ENCODE data around the gene TBX4.
"Not testable (repeated sequence)": the region's sequence is repeated elsewhere in the genome, so short reads cannot be mapped to it uniquely, and the experiment has no call there.

The TBX4 gene

DNA sequence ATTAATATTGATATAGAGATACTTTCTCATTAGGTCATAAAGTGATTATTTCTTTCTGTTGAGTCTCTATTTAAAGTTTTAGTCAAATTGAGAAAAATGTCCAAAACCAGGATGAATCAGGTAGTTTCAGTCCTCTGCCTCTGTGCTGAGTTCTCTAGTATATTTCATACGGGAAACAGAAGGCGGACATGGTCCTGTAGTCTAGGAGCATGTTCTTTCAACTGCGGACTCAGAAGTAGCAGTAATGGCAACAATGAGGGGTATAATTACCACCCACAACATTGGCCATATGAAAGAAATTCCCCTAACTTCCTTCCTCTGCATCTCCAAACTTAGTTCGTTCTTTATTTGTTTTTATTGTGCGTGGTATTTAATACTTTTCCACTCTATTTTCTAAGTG, 50.1 kb downstream of the TBX4 start:
- DNase-seq = no peak

DNA sequence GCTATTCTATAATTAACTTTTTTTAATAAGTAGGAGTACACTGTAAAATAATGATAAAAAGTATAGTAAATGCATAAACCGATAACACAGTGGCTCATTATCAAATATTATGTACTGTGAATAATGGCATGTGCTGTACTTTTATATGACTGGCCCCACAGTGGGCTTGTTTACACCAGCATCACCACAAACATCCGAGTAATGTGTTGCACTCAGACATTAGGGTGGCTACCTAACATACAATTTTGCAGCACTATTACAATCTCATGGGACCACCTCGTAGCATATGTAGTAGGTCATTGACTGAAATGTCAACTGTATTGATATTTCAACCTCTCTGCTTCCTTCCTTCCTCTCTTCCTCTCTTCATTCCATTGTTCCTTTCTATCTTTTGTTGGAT, 51.7 kb downstream of the TBX4 start:
- DNase-seq = no peak

DNA sequence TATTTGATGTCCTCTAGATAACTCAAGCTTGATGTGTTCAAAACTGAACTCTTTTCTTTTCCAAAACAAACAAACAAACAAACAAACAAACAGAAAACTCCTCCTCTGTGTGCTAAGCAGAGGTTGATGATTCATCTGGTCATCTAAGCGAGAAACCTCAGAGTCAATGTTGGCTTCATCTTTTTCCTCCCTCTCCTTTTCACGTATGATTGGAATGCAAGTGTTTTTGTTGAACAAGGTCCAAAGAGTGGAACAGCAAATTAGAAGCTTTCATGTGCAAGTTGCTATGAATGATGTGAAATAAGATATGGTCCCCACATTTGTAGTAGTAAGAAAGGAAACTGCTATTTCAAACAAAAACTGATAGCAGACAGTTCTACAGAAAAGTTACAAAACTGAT, 52.5 kb downstream of the TBX4 start:
- DNase-seq = no peak

DNA sequence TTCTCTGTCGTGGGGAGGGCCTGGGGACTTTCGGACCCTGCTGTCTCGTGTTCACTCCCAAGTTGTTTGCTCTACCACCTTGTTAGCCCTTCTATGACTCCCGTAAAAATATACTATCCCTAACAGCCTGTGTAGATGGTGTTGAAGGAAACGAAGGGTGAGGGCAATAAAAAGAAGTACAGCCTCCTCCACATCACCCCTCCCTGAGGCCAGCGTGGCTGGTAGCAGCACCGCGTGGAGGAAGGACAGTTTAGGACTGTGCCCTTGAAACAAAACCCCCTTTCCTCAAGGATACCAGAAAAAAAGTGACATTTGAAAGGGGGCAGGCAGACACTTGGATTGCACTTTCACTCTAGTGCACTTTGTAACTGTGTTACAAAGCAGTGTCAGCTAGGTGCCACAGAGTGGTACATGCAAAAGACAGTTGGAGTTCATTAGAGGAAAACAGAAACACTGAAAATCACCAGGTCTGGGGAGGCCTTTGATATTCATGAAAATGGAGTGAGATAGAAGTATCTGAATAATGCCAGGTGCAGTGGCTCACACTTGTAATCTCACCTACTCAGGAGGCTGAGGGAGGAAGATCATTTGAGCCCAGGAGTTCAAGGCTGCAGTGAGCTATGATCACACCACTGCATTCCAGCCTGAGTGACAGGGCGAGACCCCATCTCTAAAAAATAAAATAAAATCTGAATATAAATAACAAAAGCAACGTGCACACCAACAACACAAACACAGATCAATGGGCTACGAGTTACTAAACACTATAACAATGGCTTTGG, 53.8 kb downstream of the TBX4 start:
- DNase-seq = no peak

DNA sequence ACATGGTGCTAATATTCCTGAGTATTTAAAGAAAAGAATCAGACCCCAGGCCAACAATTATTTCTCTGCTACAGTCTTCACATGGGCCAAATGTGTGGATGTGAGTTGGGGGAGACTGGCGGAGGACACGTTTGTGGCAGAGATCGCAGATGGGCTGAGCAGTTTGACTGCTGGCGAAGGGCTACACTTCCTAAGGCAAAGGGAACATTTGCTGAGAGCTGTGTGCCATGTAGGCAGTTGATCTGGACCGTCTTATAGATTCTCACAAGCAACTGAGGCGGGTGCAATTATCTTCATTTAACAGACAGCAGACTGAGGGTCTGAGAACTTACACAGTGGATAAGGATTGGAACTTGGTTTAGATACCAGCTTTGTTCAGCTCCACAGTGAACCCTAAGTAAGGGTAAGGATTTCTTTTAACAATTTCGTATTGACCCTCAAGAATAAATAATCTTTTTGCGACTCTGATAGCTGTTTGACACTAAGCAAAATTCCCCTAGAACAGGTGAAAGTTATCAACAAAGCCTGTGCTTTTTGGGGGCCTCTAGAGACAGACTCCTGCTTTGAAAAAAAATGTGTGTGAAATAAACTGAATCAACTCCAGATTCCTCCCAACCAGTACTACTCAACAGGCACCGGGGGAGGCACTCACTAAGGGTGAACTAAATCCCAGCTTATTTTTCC, 55.3 kb downstream of the TBX4 start:
- no peak for DNase-seq

DNA sequence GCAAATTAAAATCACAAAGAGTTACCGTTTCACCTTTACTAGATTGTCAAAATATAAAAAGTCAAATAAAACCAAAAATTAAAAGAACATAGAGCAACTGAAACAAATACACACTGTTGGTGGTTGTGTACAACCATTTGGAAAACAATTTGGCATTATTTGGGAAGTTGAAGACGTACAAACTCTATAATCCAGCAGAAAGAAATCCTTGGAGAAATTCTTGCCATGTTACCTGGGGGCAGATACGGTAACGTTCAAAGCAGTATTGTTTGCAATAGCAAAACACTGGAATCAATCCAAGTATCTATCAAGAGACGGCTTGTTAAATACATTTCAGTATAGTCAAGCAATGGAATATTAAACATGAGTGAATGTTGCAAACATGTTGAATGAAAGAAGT, 56.7 kb downstream of the TBX4 start:
- no peak for DNase-seq

DNA sequence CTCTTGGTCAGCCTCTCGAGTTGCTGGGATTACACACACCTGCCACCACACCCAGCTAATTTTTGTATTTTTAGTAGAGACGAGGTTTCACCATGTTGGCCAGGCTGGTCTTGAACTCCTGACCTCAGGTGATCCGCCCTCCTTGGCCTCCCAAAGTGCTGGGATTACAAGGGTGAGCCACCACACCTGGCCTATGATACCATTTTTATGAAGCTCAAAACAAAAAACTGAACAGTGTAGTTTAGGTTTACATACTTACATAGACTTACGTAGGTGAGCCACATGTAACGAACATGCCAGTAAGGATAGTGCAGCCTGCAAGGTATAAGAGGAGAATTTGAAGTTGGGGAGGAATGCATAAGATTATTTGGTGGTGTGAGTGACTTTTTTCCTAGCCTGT, 57.2 kb downstream of the TBX4 start:
- not testable (repeated sequence) for DNase-seq

DNA sequence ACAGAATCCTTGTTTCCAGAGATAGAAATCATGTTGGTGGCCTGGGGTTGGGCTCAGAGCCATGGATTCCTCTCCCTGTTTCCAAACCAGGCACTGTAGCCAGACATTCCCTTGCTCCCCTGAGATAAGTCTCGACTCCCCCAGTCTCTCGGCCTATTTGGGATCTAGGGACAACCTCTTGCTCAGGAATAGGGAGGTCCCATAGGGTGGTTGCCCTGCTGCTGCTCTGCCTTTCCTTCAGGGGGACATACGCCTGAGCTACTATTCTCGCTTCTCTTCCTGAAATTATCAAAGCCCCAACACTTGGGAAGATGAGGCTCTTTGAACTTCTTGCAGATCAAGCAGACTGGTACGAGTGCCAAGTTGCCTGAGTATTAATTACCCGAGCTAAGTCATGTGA, 58.0 kb downstream of the TBX4 start:
- DNase-seq = no peak

DNA sequence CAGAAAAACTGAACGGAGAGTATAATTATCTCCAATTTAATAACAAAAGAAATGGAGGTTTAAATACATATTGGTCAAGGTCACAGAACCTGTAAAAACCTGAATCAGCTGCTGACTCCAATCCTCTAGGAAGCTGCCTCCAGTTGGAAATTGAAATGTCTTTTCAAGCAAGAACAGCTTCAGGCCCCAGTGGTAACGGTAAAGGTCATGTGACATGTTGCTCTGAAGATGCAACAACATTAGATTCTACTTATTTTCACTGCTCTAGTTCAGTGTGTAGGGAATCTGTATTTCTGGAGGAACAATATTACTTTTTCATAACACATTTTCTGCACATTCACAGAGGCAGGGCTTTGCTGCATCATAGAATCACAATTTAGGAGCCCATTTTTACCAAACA, 58.8 kb downstream of the TBX4 start:
- DNase-seq = no peak

DNA sequence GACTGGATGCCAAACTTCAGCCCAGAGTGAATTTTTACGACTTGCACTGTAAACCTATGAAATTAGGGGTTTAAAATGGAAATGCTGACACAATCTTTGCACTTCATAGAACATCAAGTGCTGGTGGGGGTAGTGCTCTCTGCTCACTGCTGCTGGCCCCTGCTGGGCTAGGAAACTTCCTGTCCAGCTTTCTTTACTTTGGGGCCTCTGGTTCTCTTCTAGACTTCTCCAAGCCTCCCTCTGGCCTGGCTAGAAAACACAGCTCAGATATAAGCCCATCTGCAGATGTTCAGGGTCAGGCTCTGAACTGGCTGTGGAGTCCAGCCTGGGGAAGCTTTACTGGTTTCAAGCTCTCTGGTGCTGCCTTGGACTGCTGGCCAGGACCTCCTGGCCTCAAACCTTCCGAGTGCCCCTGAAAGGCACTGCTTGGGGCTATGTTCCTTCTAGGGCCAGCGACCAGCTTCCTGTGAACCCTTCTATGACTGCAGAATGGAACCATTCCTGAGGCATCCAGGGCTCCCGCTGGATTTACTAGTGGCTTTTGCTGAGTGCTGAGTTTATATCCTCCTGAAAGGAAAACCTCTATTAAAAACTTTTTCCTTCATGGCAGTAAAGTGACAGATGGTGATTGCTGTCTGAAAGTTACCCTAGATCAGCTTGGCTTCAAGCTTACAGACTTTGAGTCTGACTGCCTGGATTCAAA, 59.4 kb downstream of the TBX4 start:
- no peak for DNase-seq

DNA sequence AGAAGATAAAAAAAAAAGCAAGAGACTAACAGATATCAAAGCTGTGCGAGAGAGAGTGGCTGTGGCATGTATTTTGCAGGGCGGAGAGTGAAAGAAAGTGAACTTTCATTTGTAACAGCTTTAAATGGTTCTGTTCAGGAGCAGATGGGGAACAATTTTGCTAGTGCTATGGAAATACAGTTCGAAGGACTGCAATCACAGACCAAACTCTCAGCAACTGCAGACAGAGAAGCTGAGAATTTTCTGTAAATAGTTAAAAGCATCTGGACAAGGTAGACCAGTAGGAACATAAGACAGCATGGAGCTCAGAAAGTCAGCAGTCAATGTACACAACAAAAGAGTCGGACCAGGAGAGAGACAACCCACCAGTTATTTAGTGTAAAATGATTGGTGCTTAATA, 62.3 kb downstream of the TBX4 start:
- no peak for DNase-seq

DNA sequence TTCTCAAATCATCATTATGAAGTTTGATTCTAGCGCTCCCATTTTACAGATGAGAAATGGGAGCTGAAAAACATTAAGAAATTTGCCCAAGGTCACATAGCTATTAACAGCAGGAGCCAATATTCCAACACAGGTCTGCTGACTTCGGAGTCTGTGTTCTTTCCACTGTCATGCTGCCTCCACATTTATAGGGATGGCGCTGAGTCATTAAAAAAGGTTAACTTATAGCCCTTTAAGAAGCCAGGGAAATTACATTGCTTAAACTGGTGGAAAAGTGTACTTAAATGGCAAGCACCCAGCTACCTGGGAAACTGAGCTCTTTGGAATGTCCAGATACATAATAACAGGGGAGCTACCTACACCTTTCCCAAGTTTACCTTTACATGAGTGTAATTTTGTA, 65.0 kb downstream of the TBX4 start:
- no peak for DNase-seq

DNA sequence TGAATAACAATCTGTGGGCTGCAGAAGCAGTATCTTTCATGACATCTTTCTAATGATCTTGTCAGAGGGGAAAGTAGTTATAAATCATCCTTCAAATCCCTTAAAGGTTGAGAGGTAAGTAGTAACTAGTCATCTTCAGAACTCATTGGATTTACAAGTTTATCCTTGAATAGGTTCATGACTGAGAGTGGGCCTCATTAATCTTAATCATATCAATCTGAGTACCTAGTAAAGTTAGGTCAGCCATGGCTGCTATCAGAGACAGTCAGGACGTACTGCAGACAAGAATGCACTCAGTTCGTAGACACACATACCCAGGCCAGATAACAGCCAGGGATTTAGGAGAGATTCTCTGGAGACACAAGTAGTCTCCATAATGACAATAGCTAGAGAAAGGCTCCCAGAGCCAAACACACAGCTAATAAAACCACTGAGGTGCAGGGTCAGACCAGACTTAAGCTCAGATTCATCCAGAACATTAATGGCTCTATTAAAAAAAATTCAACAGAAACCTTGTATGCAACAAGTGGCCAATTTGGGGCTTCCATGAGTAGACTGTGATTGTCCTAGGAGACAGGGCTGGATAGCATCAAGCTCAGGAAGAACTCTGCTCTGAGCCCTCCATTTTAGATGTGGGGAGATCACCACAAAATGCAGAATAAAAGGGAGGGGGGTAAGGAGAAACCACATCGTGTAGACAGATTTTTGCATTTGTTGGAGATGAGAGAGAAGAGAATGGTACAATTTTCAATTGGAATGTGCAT, 65.8 kb downstream of the TBX4 start:
- DNase-seq = no peak

DNA sequence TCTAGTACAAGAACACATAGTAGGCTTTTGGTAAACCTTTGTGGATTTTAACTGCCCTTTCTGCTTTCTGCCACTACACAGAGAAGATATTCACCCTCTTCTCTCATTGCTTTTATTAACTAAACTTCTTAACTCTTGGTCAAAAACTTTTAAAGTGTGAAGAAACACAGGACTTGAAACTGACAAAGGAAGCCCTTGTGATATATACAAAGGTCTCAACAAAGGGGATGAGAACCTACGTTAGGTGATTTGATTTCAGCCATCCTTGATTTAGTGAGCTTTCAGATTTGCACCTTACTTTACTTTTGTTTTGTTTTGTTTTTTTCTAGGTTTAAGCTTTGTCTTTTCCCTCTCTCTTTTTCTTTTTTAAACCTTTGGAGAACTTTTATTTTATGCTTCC, 66.9 kb downstream of the TBX4 start:
- DNase-seq = no peak

DNA sequence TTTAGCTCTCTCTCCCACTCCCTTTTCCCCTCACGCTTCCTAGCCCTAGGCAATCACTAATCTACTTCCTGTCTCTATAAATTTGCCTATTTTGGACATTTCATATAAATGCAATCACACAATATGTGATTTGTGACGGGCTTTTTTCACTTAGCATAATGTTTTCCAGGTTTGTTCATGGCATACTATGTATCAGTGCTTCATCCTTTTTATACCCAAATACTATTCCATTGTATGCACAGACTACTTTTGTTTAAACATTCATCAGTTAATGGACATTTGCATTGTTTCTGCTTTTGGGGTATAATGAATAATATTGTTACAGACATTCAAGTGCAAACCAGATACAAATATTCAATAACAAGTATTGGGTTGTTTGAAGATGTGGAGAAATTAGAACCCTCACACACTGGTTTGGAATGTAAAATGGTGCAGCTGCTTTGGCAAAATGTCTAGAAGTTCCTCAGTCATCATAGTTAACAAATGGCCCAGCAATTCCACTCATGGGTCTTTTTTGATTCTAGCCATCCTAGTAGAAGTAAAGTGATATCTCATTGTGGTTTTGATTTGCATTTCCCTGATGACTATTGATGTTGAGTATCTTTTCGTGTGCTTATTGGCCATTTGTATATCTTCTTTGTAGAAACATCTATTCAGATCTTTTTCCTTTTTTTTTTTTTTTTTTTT, 67.7 kb downstream of the TBX4 start:
- DNase-seq = no peak

DNA sequence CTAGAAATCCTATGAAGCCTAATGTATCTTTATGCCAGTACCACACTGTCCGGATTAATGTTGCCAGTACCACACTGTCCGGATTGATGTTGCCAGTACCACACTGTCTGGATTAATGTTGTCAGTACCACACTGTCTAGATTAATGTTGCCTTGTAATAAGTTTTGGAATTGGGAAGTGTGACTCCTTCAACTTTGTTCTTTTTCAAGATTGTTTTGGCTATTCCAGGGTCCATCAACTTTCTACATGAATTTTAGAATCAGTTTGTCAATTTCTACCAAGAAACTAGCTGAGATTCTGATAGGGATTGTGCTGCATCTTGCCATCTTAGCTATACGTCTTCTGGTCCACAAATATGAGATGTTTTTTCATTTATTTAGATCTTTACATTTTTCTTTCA, 68.7 kb downstream of the TBX4 start:
- DNase-seq = no peak

DNA sequence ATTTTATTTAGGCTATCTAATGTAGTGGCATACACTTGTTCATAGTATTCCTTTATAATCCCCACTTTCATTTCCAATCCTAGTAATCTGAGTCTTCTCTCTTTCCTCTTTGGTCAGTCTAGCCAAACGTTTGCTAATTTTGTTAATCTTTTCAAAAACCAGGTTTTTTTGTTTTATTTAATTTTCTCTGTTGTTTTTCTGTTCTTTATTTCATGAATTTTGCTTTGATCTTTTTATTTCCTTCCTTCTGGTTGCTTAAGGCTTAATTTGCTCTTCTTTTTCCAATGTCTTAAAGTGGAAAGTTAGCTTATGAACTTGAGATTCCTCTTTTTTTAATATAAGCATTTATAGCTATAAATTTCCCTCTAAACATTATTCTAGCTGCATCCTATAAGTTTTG, 69.9 kb downstream of the TBX4 start:
- DNase-seq = no peak

DNA sequence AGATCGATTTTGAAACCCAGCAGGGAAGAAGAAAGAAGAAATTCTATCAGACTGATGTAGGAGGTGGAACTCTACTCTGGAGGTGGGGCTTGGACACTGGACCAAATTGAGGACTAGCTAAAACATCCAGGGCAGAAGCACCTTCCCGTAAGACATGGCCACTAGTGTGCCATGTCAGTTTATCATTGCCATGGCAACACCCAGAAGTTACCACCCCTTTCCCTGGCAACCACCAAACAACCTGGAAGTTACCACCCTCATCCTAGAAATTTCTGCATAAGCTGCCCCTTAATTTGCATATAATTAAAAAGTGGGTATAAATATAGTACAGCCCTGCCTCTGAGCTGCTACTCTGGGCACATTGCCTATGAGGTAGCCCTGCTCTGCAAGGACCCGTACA, 72.1 kb downstream of the TBX4 start:
- no peak for DNase-seq

DNA sequence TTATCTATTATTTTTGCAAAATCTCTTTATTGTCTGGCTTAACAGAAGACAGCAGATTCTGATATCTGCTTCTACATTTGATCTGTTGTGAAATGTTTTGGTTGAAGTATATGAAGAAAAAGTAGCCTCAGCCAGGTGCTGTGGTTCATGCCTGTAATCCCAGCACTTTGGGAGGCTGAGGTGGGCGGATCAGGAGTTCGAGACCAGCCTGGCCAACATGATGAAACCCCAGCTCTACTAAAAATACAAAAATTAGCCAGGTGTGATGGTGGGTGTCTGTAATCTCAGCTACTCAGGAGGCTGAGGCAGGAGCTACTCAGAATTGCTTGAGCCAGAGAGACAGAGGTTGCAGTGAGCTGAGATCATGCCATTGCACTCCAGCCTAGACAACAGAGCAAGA, 75.2 kb downstream of the TBX4 start:
- not testable (repeated sequence) for DNase-seq

DNA sequence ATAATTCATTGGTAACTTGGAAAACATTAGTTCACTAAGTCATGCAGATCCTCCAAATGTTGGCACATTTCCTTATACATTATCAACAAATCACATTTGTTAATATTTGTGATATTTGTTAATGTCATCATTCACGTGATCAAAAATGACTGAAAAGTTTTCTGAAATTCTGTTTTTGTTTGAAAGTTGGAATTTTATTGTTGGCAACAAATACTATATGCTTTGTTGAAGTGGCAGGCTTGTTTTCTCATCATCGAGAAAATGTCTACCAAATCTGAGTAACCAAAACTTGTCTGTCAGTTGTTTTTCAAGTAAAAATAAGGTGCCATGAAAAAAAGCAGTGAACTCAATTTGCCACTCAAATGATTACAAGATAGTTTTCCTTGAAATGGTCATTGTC, 75.9 kb downstream of the TBX4 start:
- DNase-seq = no peak

DNA sequence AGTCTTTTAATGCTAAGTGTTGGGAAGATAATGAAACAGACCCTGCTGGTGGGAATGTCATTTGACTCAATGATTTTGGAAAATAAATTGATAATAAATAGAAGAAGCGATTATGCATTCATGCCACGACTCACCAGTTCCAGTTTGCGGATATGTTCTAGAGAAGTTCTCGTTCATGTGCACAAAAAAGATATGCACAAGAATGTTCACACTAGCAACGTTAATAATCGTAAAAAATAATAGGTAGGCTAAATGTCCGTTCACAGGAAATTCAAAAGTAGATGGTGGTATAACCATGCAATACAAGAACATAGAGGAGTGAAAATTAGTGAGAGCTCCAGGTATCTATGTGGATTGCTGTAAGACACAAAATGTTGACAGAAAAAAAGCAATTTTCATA, 79.0 kb downstream of the TBX4 start:
- no peak for DNase-seq

DNA sequence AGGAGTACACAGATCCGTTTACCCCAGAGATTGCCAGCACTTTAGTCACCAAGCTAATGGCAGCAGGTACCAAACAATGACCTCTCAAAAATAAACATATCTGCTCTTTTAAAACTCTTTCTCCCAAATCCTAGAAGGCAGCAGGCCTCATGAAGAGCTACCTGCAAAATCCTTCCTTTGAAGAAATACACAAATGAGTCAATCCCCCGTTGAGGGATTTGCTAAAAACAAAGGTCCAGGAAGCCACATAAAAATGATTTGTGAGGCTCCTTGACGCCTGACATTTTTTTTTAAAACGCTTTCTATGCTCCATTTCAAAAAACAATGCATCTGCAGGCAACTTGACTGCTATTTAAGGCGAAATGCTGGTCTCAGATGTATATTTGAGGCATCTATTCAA, 80.6 kb downstream of the TBX4 start:
- DNase-seq = no peak

DNA sequence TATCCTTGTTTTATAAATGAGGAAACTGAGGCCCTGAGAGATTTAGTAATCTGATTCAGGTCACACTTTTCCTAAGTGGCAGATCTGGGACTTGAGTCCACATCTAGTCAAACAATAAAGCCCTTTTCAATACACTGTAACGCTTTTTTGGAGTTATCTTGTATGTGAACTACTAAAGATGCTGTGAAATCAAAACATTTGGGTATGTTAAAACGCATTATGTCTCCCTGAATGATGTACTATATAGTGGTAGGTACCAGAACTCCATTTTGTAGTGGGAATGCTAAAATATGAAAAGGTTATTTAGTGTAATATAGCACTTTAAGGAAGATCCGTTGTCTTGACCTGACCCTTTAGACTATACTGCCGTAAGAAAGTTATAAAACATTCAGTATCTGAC, 81.6 kb downstream of the TBX4 start:
- no peak for DNase-seq
